Measurements from ENCODE around the gene PLAAT4. TPM values are rescaled to one million over a fixed set of nuclear protein-coding genes. Genes with fewer than 3 reads are reported as not detected.

The PLAAT4 gene
- total and polyA plus RNA-seq, 2 of the 13 experiments (the other 11 are each of a cell fraction or from before 2014, with no cell fraction given): 0.71 to 1.00 TPM

DNA sequence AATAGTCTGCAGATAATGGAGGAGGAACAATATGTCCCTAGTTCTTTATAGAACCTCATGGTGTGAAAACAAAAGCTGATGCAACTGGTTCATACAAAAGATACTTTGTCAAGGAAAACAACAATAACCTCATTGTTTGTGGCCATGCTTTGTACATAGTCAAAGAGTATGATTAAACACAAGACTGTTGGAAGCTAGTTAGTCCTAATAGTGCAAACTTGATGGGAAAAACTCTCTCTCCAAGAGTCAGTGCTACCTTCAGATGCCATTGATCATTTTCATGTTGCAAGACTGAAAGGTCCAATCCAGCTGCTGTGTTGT lies 46.7 kb downstream of the PLAAT4 start (continued):
- TF ChIP-seq GABPA (IDR thresholded peaks at IDR 0.05; ENCODE audit: low read depth, low read length) (no peak), GABPA (CRISPR knock-in tag; IDR thresholded peaks at IDR 0.05; ENCODE audit: low read depth) (no peak), SOX13 (IDR thresholded peaks at IDR 0.05) (peak; percentile 54; the same call in 1 of the 2 replicates), SOX13 (CRISPR knock-in tag; conservative IDR thresholded peaks at IDR 0.05 in 1 of 2, IDR thresholded peaks at IDR 0.05 in 1 of 2) (peak in 1 of 2 experiments; percentile 99; a peak in 2 of 4 replicates), GATAD2A (CRISPR knock-in tag; IDR thresholded peaks at IDR 0.05) (peak; percentile 60; the same call in 1 of the 2 replicates), SOX5 (CRISPR knock-in tag; IDR thresholded peaks at IDR 0.05; ENCODE audit: borderline replicate concordance) (peak; percentile 96)
- TF ChIP-seq, protein P1, sequence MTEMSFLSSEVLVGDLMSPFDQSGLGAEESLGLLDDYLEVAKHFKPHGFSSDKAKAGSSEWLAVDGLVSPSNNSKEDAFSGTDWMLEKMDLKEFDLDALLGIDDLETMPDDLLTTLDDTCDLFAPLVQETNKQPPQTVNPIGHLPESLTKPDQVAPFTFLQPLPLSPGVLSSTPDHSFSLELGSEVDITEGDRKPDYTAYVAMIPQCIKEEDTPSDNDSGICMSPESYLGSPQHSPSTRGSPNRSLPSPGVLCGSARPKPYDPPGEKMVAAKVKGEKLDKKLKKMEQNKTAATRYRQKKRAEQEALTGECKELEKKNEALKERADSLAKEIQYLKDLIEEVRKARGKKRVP (CRISPR knock-in tag; IDR thresholded peaks at IDR 0.05): peak in 1 of 2 experiments; percentile 91; a peak in 2 of 4 replicates

GRCh38 chr11:63586451-63587166 lies 50.0 kb downstream of the PLAAT4 start:
- DNase-seq (ENCODE audit: low spot score) (peak; percentile 24), ATAC-seq (no peak), FAIRE-seq (no peak)
- no peaks in the 10 kb centered on the region for H3K36me3 ChIP-seq (replicated peaks in 1 of 2; ENCODE audit: control insufficient read depth in 1 of 2, insufficient read depth in 2 of 2, low read length in 2 of 2)
- intact Hi-C loops (cut with micrococcal nuclease; ENCODE audit: unreplicated experiment) (no loop called here), in situ Hi-C loops (cut with HindIII; ENCODE audit: extremely low pct_ligation_motif_present, low pct_unique_long_range_greater_than_20kb) (no loop called here)
- ChIA-PET POLR2A (no interaction called here), CTCF (ENCODE audit: low intra/inter-chr PET ratio, low total read pairs) (no interaction called here)
- no peak overlapping the region for H3K4me3 ChIP-seq (replicated peaks in 1 of 3; ENCODE audit: insufficient read depth in 1 of 3, low read depth in 2 of 3, low read length in 3 of 3)
- H3K79me2 ChIP-seq (ENCODE audit: insufficient read depth, low read length): no peaks in the 10 kb centered on the region
- 55% methylated on average over 6 of the region's 6 CpGs for WGBS (ENCODE audit: low lambda C conversion rate)
- BruUV-seq (replicated peaks): no TSS peak
- H3K9me3 ChIP-seq (ENCODE audit: low read length): peaks cover 8% of the 10 kb centered on the region
- H3K4me1 ChIP-seq (ENCODE audit: insufficient read depth, low read length): peaks cover 26% of the 10 kb centered on the region
- H2AFZ ChIP-seq (ENCODE audit: low read length): no peak overlapping the region
- H3K27me3 ChIP-seq (ENCODE audit: control insufficient read depth in 1 of 2, insufficient read depth in 2 of 2, low read length in 2 of 2): no peaks in the 10 kb centered on the region
- no peaks in the 10 kb centered on the region for H4K20me1 ChIP-seq (ENCODE audit: insufficient read depth, low read length)
- H3K4me2 ChIP-seq (ENCODE audit: low read depth, low read length): no peak overlapping the region
- H3K27ac ChIP-seq (ENCODE audit: extremely low read length, insufficient read depth, low read length): no peak overlapping the region
- H3K9ac ChIP-seq (ENCODE audit: insufficient read depth, low read depth, low read length): no peak overlapping the region
- TF ChIP-seq FOXA3 (CRISPR knock-in tag; IDR thresholded peaks at IDR 0.05) (peak; percentile 81; the same call in 1 of the 2 replicates), ZNF12 (CRISPR knock-in tag; IDR thresholded peaks at IDR 0.05) (no peak), ZNF343 (CRISPR knock-in tag; IDR thresholded peaks at IDR 0.05) (no peak), EP300 (IDR thresholded peaks at IDR 0.05; ENCODE audit: low read depth in 2 of 2, low read length in 2 of 2) (peak in 1 of 2 experiments; percentile 53; a peak in 2 of 4 replicates), EP300 (CRISPR knock-in tag; IDR thresholded peaks at IDR 0.05; ENCODE audit: borderline replicate concordance) (no peak), GATAD1 (CRISPR knock-in tag; IDR thresholded peaks at IDR 0.05) (no peak), POGZ (CRISPR knock-in tag; IDR thresholded peaks at IDR 0.05) (no peak), GATAD2A (CRISPR knock-in tag; IDR thresholded peaks at IDR 0.05) (peak; percentile 77), FOXA1 (IDR thresholded peaks at IDR 0.05) (peak; percentile 35; the same call in 1 of the 2 replicates), FOXA1 (CRISPR knock-in tag; IDR thresholded peaks at IDR 0.05) (peak; percentile 76), BCL6 (CRISPR knock-in tag; IDR thresholded peaks at IDR 0.05) (peak; percentile 60; the same call in 1 of the 2 replicates), ARID3A (IDR thresholded peaks at IDR 0.05; ENCODE audit: low read depth, low read length) (peak; percentile 65; the same call in 1 of the 2 replicates), MAFG (CRISPR knock-in tag; IDR thresholded peaks at IDR 0.05) (no peak), CEBPG (CRISPR knock-in tag; IDR thresholded peaks at IDR 0.05) (peak; percentile 59), ZNF615 (CRISPR knock-in tag; IDR thresholded peaks at IDR 0.05; ENCODE audit: borderline replicate concordance) (no peak), ZNF362 (CRISPR knock-in tag; IDR thresholded peaks at IDR 0.05; ENCODE audit: borderline replicate concordance) (peak; percentile 51; the same call in 1 of the 2 replicates)
